ENCODE data around the gene AREL1.

DNA sequence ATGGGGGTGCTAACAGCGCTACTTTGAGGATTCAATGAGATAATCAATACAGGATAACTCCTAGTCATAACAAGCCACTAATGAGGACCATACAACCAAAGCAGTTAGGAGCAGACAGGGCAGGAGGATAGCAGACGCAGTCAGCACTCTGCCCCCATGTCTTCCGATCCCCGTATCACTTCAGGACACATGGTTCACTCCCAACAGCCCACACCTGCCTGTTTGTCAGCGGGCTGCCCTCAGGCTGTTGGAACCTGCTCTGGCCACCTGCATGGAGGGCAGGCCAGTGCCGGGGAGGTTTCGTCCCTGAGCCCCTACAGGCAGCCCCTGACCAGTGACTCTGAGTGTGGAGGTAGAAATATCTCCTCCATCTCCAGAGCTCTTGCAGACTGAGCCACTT is 63.7 kb downstream of the AREL1 start:
- TF ChIP-seq CTCF (conservative IDR thresholded peaks at IDR 0.05) (no peak), ZFX (IDR thresholded peaks at IDR 0.05) (no peak)

All from C4-2B (cell line).